GM15510 (cell line): ENCODE measurements around the gene NCKAP5.

Experiments used
- POLR2A ChIP-seq: IDR thresholded peaks from 3 replicates; pipeline ENCODE4 v1.6.1; 2011; ENCODE audit warnings: borderline replicate concordance; ENCODE audit not compliant: insufficient read length; ENCODE audit errors: extremely low read depth

The NCKAP5 gene

DNA sequence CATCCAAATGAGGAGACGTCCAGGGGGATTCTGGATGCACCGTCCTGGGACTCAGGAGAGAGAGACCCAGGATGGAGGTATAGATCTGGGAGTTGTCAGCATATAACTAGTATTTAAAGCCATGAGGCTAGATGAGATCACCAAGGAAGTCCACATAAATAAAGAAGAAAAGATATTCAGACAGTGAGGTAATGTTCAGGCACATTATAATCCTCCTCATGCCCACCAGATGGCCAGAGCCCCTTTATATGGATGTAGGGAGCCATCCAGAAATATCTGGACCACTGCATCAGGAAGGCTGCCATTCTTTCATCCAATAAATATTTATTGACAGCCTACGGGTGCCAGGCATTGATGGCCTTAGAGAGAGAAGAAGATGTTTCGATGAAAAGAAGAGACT, 21.2 kb upstream of the NCKAP5 start:
- TF ChIP-seq POLR2A = no peak

- no peak for TF ChIP-seq POLR2A
Measured at GRCh38 chr2:133588144-133588543, 19.9 kb upstream of the NCKAP5 start.

DNA sequence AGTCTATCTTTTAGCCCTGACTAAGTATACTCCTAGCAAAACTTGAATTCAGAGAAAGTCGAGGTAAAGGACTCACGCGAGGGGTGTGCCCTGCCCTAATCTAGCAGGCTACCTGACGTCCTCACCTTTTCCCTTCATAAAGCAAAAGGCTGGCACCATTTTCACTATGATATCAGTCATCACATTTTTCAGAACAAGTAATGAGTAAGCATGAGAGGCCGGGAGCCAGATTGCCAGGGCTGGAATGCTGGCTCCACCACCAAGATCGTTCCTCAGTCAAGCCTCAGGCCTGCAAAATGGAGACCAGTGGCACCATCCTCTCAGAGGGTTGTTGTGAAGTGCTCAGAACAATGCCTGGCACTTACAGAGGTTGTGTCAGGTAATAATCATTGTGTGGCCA, 18.7 kb upstream of the NCKAP5 start:
- TF ChIP-seq POLR2A = no peak

GRCh38 chr2:133581010-133581760, 12.9 kb upstream of the NCKAP5 start:
- TF ChIP-seq POLR2A = no peak

GRCh38 chr2:133579274-133579673, 11.0 kb upstream of the NCKAP5 start:
- no peak for TF ChIP-seq POLR2A

- no peak for TF ChIP-seq POLR2A
Measured at GRCh38 chr2:133576714-133577113, 8.5 kb upstream of the NCKAP5 start.

DNA sequence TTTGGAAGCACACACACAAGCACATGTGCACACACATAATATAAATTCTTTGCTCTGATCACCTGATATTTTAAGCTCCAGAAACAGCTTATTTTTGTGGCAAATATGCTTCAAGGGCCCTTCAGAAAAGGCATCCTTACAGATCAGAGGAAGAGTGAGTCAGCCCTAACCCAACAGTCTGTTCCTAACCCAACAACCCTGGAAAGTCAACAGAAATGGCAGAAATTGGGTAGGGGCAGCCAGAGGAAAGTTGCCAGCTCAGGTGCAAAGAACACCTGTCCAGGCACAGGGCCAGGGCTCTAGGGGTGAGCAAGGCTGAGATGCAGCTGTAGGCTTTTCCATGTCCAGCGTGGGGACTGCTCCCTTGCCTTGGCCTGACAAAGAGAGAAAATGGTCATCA, 6.4 kb upstream of the NCKAP5 start:
- TF ChIP-seq POLR2A = no peak

DNA sequence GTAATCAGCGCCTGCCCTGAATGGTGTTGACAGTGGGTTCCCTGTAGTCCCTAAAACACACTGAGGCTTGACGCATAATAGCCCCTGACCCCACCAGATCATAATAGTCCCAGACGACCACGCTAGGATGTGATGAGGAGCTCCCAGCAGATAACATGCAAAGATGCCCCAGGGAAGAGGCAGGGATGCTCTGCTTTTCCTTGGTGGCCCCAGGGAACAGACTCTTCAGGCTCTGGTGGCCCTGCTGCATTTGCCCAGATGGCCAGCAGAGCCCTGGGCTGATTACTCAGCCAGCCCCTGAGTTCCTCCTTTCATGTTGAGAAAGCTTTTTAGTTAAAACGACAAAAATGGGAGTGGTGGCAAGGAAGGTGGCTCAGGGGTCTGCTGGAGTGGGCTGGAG, 5.9 kb upstream of the NCKAP5 start:
- no peak for TF ChIP-seq POLR2A

GRCh38 chr2:133573491-133574162, 5.4 kb upstream of the NCKAP5 start:
- no peak for TF ChIP-seq POLR2A

DNA sequence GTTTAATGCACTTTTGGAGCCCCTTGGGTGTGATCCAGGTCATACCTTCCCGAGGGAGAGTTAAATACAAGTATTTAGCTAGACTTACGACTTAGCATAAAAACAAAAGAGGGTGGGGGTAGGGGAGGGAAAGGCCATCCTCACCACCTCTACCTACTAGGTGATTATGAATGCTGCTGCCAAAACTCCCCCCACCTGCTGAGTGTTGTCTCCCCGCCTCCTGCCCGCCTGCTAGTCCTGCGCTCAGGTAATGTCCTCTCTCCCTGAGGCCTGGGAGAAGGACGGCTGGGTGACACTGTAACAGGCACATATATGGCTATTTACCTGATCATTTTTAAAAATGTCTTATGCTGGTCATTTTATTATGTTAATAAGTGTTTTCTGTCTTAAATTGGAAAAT, 3.0 kb upstream of the NCKAP5 start:
- TF ChIP-seq POLR2A = no peak

DNA sequence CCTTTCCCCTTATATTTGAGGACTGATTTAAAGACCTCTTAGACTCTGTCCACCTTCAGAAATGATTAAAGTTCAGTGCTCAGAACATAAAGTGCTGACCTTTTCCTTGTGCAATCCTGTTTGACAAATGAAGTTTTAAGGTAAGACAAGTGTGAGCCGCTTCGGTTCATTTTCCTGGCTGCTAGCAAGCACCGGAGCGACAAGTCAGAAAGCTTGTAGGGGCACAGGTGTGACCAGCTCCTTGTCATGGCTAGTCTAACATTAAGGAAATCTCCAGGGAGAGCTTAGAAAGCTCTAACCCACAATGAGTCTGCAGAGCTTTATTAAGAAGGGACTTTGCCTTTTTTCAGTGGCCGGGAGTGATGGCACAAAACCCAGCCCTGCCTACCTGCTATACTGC, 2.3 kb upstream of the NCKAP5 start:
- TF ChIP-seq POLR2A = no peak

GRCh38 chr2:133569286-133569830, 1.1 kb upstream of the NCKAP5 start:
- TF ChIP-seq POLR2A = no peak

GRCh38 chr2:133568598-133568997, 335 bp upstream of the NCKAP5 start:
- no peak for TF ChIP-seq POLR2A

- TF ChIP-seq POLR2A = no peak
Measured at GRCh38 chr2:133562558-133562957, 5.7 kb downstream of the NCKAP5 start.

DNA sequence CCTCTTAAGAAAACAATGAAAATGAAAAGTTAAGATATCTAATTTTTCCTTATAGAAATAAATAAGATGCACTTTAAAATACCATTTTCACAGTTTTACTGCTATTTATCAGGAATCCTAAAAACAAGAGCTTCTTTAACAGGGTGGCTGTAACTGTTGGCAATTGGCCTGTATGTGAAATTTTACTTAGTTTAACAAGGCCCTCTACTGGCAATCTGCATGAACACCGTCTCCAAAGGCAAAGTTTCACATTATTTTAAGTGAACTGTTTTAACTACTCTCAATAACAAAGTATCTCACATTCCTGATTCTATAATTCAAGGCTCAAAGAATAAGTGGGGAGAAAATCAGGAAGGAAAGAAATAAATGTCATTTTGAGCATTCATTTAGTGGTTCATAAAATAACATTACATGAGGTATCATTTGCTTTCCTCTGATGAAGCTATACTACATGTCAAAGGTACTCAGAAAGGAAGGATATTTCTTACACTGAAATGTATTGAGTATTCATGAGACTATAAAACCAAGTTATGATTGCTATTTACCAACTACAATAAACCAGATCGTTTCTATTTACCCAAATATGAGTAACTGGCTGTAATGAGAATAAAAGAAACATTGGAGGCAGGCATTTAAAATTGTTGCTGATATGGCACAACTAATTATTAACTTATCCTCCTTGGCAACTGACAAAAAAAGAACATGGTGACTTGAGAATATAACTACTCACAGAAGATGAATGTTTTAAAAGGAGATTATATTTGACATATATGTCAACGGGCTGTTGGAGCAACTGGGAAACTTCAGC, 7.0 kb downstream of the NCKAP5 start:
- TF ChIP-seq POLR2A = no peak

DNA sequence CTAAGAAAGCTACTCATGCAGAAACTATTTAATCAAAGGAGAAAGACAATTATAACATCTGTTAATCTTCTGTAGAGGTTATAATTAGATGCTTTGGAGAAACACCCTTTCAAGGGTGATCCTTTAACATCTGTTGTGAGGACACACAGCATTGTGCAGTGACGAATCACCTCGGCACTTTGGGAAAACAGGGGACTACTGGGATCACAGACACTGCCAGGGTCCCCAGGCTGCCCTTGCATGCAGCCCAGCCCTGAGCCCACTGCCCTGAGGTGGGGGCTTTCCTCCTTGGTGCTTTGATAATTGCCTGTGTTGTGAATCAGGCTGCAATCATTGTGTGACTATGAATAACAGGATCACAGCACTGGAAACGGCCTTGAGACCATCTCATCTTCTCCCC, 10.6 kb downstream of the NCKAP5 start:
- TF ChIP-seq POLR2A = no peak

DNA sequence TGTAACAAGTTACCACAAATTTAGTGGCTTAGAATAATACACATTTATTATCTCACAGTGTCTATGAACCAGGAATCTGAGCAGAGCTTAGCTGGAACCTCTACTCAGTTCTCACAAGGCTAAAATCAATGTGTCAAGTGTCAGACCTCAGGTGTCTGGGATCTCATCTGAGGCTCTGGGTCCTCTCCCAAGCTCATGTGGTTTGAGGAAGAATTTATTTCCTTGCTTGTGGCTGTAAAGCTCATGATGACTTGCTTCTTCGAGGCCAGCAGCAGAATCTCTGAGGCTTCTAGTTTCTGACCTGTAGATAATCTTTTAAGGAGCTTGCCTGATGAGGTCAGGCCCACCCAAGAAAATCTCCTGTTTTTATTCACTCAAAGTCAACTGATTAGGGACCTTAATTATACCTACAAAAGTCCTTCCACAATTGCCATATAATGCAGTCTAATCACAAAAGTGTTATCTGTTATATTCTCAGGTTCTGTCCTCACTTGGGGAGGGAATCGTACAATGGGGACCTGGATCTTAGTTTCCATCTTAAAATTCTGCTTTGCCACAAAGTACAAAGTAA, 14.3 kb downstream of the NCKAP5 start:
- TF ChIP-seq POLR2A = no peak
